Activated CD4-positive, alpha-beta memory T cell treated with anti-CD3 and anti-CD28 coated beads for 36 hours (primary cell): ENCODE data around the gene SPTBN5. TPM values are rescaled to one million over a fixed set of nuclear protein-coding genes. Genes with fewer than 3 reads are reported as not detected.

Source experiments
- CTCF ChIA-PET: fragments of 350-600 bp; sonication (Branson Sonifier 250); formaldehyde crosslinking; loops from one replicate; lab custom pipeline; 2021; ENCODE audit warnings: antibody characterized with exemption, inconsistent platforms; lab: Charles Lee
- POLR2A ChIA-PET: fragments of 350-600 bp; sonication (Branson Sonifier 250); formaldehyde crosslinking; loops from one replicate; lab custom pipeline; 2021; ENCODE audit warnings: antibody characterized with exemption; lab: Charles Lee
- DNase-seq: peaks from one replicate; pipeline ENCODE4 v3.0.0-alpha.2; 2020
- H3K27ac Mint-ChIP-seq: one replicate; pipeline ENCODE4 v1.8.0; 2021; ENCODE audit warnings: mixed read lengths
- H3K27me3 Mint-ChIP-seq: one replicate; pipeline ENCODE4 v1.8.0; 2021; ENCODE audit warnings: mixed read lengths
- H3K36me3 Mint-ChIP-seq: one replicate; pipeline ENCODE4 v1.8.0; 2021; ENCODE audit warnings: mixed read lengths
- H3K4me1 Mint-ChIP-seq: one replicate; pipeline ENCODE4 v1.8.0; 2021; ENCODE audit warnings: low read depth, mixed read lengths
- H3K4me3 Mint-ChIP-seq: one replicate; pipeline ENCODE4 v1.8.0; 2021; ENCODE audit warnings: mild to moderate bottlenecking, mixed read lengths
- H3K9me3 Mint-ChIP-seq: one replicate; pipeline ENCODE4 v1.8.0; 2021; ENCODE audit warnings: mixed read lengths
- intact Hi-C: fragments of 100-400 bp; cut with micrococcal nuclease; formaldehyde crosslinking; loops from one replicate; pipeline ENCODE4 v1.15.1; 2023
- total RNA-seq, 2 experiments: library from RNA; stranded (reverse); gene quantifications; one replicate each; pipeline ENCODE4 v1.2.3, GENCODE V29; 2021

The SPTBN5 gene
- total RNA-seq, 2 experiments from 2014 or later, result 0.88 to 1.6 TPM

DNA sequence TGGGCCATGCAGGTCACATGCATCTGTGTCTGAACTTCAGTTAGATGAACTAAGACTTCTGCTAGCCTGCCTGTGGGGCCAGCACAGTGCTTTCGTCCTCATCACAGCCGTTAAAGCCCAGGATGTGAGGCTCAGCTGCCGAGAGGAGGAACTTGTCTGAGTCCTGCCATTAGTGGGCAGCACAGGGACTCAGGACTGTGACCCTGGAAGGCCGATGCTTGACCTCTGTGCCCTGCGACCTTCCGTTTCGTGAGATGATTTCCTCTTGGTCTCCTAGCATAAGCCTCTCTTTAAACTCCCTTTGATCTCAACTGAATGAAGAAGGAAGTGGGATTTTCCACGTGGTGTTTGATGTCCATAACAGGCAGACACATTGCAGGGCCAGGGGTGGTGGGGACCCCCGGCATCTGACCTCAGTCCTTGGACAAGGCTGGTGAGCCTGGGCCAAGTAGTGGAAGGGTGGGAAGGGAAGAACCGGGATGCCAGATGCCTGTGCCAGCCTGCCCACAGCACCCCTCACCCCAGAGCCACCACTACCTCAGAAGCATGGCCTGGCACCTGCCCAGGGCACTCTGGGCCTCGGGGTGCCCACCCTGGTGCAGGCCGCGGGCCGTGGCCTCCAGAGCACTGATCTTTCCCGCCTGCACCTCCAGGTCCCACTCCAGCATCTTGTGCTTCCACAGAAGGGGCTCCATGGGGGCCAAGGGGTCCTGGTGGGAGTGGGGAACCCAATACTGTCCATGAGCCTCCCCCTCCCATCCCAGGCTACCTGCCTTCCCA, 33.6 kb downstream of the SPTBN5 start:
- no peak for DNase-seq
- Mint-ChIP-seq H3K27me3 (no peaks in the 10 kb centered on the region), H3K4me3 (no peak overlapping the region), H3K9me3 (no peaks in the 10 kb centered on the region), H3K36me3 (no peaks in the 10 kb centered on the region), H3K27ac (no peak overlapping the region), H3K4me1 (peaks cover 8% of the 10 kb centered on the region)
- POLR2A ChIA-PET, result no interaction called here
- CTCF ChIA-PET, result no interaction called here
- intact Hi-C loops, result no loop called here

DNA sequence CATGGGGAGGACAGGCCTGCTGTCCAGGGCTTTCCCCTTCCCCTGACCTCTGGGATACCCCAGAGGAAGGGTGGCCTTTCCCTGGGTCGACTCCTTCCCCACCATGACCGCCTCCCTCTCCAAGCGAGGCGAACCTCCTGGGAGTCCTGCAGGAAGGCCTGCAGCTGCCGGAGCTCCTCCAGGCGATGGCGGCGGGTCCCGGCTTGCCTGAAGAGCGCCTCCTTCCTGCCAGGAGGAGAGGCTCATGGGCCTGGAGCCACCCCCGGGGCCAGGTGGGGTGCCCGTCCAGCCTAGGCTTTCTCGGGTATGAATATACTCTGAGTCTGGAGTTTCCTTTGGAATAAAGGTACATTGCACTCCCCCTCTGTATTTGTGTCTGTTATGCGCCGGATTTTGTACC, 35.1 kb downstream of the SPTBN5 start:
- no peaks in the 10 kb centered on the region for H3K27me3 Mint-ChIP-seq
- no peak overlapping the region for H3K27ac Mint-ChIP-seq
- intact Hi-C loops, result no loop called here
- ChIA-PET POLR2A (no interaction called here), CTCF (no interaction called here)
- no peaks in the 10 kb centered on the region for H3K36me3 Mint-ChIP-seq
- DNase-seq, result no peak
- no peaks in the 10 kb centered on the region for H3K9me3 Mint-ChIP-seq
- no peak overlapping the region for H3K4me3 Mint-ChIP-seq
- H3K4me1 Mint-ChIP-seq, result peaks cover 8% of the 10 kb centered on the region

DNA sequence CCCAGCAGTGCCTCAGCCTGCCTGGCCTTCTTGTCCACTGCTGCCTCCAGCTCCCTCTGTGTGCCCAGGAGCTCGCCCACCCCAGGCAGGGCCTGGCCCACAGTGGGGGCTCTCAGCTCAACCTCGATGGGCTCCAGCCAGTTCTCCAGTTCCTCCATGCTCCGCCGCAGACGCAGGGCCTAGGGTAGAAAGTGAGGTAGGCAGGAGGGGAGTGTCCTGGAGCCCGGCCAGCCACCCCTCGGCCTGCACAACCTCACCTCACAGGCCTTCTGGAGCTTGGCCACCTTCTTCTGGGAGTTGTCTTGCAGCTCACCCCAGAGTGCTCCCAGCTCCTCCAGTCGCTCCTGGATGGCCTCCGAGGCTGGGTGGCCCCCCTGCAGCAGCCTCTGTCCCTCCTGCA, 36.5 kb downstream of the SPTBN5 start:
- DNase-seq, result no peak
- ChIA-PET CTCF (interaction anchor here (0.9 kb wide), 1 partner anchor 45 kb away, joined by 3 read pairs; no protein-coding TSS in a partner anchor), POLR2A (no interaction called here)
- H3K9me3 Mint-ChIP-seq, result no peaks in the 10 kb centered on the region
- peaks cover 8% of the 10 kb centered on the region for H3K4me1 Mint-ChIP-seq
- no peak overlapping the region for H3K4me3 Mint-ChIP-seq
- no peaks in the 10 kb centered on the region for H3K27me3 Mint-ChIP-seq
- no peak overlapping the region for H3K27ac Mint-ChIP-seq
- no peaks in the 10 kb centered on the region for H3K36me3 Mint-ChIP-seq
- intact Hi-C loops, result no loop called here

DNA sequence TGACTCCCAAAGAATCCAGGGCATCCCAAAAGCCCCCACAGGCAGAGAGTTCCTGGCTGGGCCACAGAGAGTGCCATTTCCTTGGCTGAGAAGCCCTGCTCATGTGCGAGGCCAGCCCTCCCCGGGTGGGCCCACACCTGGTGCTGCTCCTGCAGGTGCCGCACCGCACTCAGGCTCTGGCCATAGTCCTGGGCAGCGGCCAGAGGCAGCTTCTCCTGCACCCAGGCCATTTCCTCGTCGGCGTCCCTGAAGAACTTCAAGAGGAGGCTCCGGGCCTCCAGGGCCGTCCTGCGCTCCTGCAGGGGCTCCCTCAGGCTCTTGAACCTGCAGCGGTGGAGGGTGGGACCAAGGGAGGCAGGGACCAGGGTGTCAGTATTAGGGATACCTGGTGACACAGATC, 37.1 kb downstream of the SPTBN5 start:
- ChIA-PET POLR2A (interaction anchor here (0.9 kb wide), 1 partner anchor 33 kb away, joined by 3 read pairs; no protein-coding TSS in a partner anchor), CTCF (no interaction called here)
- Mint-ChIP-seq H3K4me1 (peaks cover 8% of the 10 kb centered on the region), H3K27ac (no peak overlapping the region), H3K9me3 (no peaks in the 10 kb centered on the region), H3K36me3 (no peaks in the 10 kb centered on the region), H3K4me3 (no peak overlapping the region), H3K27me3 (no peaks in the 10 kb centered on the region)
- no peak for DNase-seq
- intact Hi-C loops, result no loop called here

DNA sequence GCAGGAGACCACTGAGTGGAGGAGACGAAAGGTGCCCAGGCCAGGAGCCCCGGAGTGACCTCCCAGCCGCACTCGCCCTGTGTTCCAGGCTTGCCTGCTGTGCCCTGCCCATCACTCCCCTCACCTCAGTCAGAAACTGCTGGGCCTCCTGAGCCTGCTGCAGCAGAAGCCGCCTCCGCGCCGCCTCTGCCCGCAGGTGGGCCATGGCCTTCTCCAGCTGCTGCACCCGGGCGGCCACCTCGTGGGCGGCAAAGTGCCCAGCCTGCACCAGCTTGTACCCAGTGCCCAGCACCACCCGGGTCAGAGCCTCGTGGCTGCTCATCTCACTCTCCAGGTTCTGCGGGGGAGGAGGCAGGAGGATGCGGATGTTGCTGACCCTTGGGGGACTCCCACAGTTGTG, 37.6 kb downstream of the SPTBN5 start:
- peaks cover 8% of the 10 kb centered on the region for H3K4me1 Mint-ChIP-seq
- POLR2A ChIA-PET, result interaction anchor here (0.9 kb wide), 1 partner anchor 33 kb away, joined by 3 read pairs; no protein-coding TSS in a partner anchor
- no peaks in the 10 kb centered on the region for H3K9me3 Mint-ChIP-seq
- H3K27ac Mint-ChIP-seq, result no peak overlapping the region
- no peak overlapping the region for H3K4me3 Mint-ChIP-seq
- intact Hi-C loops, result no loop called here
- no peaks in the 10 kb centered on the region for H3K27me3 Mint-ChIP-seq
- no peaks in the 10 kb centered on the region for H3K36me3 Mint-ChIP-seq
- DNase-seq, result no peak
- CTCF ChIA-PET, result interaction anchor here (1.4 kb wide), 1 partner anchor 48 kb away, joined by 3 read pairs; no protein-coding TSS in a partner anchor

DNA sequence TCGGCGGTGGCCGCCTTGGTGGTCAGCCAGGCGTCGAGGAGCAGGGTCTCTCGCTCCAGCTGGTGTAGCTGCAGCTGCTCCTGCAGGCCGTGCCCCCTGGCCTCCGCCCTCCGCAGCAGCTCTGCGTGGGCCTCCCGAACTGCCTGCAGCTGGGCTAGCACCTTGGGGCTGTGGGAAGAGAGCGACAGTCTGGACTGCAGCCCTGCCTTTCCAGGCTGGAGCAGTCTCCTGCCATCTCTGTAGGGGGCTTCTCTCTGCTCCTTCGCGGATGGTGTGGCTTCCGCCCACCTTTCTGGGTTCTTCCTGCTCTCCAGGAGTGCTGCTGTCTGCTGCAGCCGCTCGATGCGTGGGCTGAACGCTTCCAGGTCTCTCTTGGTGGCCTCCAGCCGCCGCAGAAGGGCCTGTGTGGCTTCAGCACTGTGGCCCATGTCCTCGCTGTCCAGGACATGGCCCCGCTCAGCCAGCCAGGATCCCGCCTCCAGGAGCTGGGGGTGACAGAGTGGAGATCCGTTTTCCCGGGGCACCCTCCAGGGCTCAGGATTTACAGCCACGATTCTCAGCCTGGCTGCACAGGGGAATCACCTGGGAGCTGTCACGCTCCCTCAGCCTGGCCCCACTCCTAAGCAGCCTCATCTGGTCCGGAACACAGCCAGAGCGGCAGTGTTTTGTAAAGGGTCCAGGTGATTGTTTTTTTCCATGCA, 38.4 kb downstream of the SPTBN5 start:
- DNase-seq, result no peak
- H3K4me1 Mint-ChIP-seq, result peaks cover 5% of the 10 kb centered on the region
- H3K4me3 Mint-ChIP-seq, result no peak overlapping the region
- ChIA-PET CTCF (interaction anchor here (1.4 kb wide), 1 partner anchor 49 kb away, joined by 3 read pairs; no protein-coding TSS in a partner anchor), POLR2A (interaction anchor here (0.5 kb wide), 1 partner anchor 93 kb away, joined by 3 read pairs; no protein-coding TSS in a partner anchor)
- no peaks in the 10 kb centered on the region for H3K27me3 Mint-ChIP-seq
- no peaks in the 10 kb centered on the region for H3K9me3 Mint-ChIP-seq
- no peaks in the 10 kb centered on the region for H3K36me3 Mint-ChIP-seq
- H3K27ac Mint-ChIP-seq, result no peak overlapping the region
- intact Hi-C loops, result no loop called here

DNA sequence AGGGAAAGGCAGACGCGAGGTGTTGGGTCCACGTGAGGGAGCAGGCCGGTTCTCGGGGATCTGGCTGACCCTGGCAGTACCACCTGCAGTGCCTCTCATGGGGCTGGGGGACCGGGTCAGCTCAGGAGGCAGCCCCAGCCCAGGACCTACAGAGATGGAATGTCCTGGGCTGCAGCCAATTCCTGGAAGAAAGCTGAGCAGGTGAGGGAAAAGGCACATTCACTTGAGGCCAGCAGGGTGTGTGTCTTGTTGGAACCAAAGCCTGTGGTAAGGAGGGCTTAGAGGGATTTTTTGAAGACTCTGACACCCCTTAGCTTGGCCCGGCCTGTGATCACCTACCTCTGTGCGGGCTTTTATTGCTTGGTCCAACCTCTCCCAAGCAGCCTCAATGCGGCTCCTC, 39.4 kb downstream of the SPTBN5 start:
- H3K27me3 Mint-ChIP-seq, result no peaks in the 10 kb centered on the region
- ChIA-PET CTCF (no interaction called here), POLR2A (no interaction called here)
- no peak for DNase-seq
- no peak overlapping the region for H3K4me3 Mint-ChIP-seq
- no peaks in the 10 kb centered on the region for H3K9me3 Mint-ChIP-seq
- H3K4me1 Mint-ChIP-seq, result no peaks in the 10 kb centered on the region
- intact Hi-C loops, result no loop called here
- H3K36me3 Mint-ChIP-seq, result no peaks in the 10 kb centered on the region
- no peak overlapping the region for H3K27ac Mint-ChIP-seq

DNA sequence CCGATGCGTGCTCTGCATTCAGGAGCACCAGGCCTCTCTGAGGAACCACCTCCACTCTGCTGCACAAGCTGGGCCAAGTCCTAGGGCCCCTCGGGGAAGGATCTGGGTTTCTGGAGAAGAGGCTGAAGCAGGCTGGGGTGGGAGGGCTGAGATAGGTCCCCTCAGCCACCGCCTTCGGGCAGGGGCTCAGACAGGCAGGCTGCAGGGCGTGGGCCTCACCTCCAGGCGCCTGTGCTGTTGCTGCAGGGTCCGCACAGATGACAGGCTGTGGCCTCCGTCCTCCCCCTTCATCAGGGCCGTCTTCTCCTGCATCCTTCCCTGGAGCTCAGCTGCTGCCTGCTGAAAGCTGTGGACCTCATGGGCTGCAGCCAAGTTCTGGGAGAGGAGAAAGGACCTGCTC, 40.0 kb downstream of the SPTBN5 start:
- ChIA-PET POLR2A (no interaction called here), CTCF (no interaction called here)
- no peaks in the 10 kb centered on the region for H3K27me3 Mint-ChIP-seq
- no peaks in the 10 kb centered on the region for H3K9me3 Mint-ChIP-seq
- no peaks in the 10 kb centered on the region for H3K36me3 Mint-ChIP-seq
- no peak overlapping the region for H3K27ac Mint-ChIP-seq
- DNase-seq, result no peak
- no peak overlapping the region for H3K4me3 Mint-ChIP-seq
- H3K4me1 Mint-ChIP-seq, result peaks cover 4% of the 10 kb centered on the region
- intact Hi-C loops, result no loop called here

DNA sequence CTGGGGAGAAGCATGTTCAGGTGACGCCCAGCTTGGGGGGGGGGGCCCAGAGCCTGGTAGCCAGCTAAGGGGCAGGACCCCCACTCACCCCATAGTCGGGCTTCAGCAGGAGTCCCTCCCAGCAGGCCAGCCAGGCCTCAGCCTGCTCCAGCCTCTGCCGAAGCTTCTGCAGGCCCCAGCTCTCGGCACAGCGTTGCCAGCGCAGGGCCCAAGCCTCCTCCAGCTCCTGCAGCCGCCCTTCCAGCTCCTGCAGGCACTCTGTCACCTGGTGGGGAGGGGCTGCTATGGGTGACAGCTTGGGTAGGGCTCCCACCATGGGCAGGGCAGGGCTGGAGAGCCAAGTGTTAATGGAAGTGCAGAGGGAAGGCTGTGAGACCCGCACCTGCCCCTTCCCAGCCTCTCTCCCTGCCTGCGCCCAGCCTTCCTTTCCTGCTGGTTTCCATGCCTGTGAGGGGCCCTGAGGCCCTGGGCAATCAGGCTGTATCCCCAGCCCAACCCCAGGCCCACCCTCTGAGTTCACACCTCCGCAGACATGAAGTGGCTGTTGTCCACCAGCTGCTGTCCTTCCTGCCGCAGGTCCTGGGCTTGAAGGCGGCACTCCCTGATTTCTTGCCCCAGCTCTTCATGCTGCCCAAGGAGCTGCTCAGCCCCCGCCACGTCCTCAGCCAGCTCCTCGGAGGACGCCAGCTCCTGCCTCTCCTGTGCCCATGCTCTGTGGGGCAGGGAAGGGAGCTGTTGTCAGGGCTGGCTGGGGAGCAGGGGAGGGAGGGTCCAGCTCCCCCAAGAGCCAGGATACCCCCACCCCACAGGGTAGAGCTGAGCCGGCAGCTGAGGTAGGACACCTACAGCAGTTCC, 40.9 kb downstream of the SPTBN5 start:
- no peak overlapping the region for H3K4me3 Mint-ChIP-seq
- peaks cover 11% of the 10 kb centered on the region for H3K4me1 Mint-ChIP-seq
- no peak overlapping the region for H3K27ac Mint-ChIP-seq
- no peak for DNase-seq
- H3K36me3 Mint-ChIP-seq, result peaks cover 3% of the 10 kb centered on the region
- CTCF ChIA-PET, result no interaction called here
- intact Hi-C loops, result no loop called here
- H3K27me3 Mint-ChIP-seq, result no peaks in the 10 kb centered on the region
- POLR2A ChIA-PET, result no interaction called here
- H3K9me3 Mint-ChIP-seq, result no peaks in the 10 kb centered on the region

DNA sequence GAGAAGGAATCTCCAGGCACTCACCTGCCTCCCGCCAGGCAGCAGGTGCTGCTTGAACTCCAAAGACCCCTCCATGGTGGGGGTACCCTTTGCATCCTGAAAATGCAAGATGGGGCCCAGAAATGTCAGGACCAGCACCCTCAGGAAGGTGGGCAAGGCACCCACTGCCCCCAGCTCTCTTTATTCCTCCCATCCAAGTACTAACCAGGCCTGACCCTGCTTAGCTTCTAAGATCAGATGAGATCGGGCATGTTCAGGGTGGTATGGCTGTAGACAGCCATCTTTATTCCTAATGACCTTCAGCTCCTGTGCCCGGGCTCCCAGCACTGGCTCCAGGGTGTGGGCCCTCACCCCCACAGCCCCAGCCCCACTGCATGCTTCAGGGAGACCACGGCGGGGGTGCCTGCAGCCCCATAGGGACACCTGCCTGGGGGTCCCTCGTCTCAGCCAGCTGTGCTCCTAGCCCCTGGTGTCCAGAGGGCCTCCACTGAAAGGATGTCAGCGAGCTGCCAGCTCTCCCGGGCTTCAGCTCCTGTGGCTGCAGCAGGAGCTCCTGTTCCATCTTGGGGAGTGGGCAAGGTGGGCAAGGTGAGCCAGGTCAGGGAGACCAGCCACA, 42.0 kb downstream of the SPTBN5 start:
- Mint-ChIP-seq H3K36me3 (peaks cover 5% of the 10 kb centered on the region), H3K4me1 (peaks cover 11% of the 10 kb centered on the region), H3K27ac (no peak overlapping the region), H3K9me3 (no peaks in the 10 kb centered on the region), H3K4me3 (no peak overlapping the region), H3K27me3 (no peaks in the 10 kb centered on the region)
- ChIA-PET POLR2A (interaction anchor here (0.9 kb wide), 1 partner anchor 15 kb away, joined by 3 read pairs; no protein-coding TSS in a partner anchor), CTCF (no interaction called here)
- no peak for DNase-seq
- intact Hi-C loops, result no loop called here

DNA sequence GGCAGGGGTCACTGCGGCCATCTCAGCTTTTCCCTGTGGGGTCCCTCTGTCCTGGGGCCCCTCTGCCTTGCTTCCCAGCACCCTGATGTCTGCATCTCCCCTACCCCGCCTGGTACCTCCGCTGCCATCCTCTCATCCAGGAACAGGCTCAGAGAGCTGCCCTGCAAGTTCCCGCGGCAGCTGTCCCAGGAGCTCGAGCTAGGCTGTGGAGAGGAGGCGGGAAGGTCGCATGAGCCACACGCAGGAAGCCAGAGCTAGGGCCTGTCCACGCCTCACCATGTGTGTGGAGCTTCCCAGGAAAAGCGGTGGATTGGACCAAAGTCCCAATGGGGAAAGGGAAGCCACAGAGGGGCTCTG, 42.7 kb downstream of the SPTBN5 start:
- Mint-ChIP-seq H3K27me3 (no peaks in the 10 kb centered on the region), H3K4me1 (peaks cover 11% of the 10 kb centered on the region), H3K4me3 (no peak overlapping the region), H3K27ac (no peak overlapping the region), H3K36me3 (peaks cover 8% of the 10 kb centered on the region), H3K9me3 (no peaks in the 10 kb centered on the region)
- POLR2A ChIA-PET, result no interaction called here
- intact Hi-C loops, result no loop called here
- no peak for DNase-seq
- CTCF ChIA-PET, result no interaction called here
